CD4-positive, alpha-beta T cell treated with Interleukin-15 for 4 hours (primary cell): ENCODE results near the gene SLC25A45.
A peak's percentile ranks its signal among the peaks of the same experiment; 100 is the strongest.
"Not testable (repeated sequence)": the region's sequence is repeated elsewhere in the genome, so short reads cannot be mapped to it uniquely, and the experiment has no call there.

Source experiments
- DNase-seq: peaks from one replicate; pipeline ENCODE4 v3.0.0-alpha.2; 2020; ENCODE audit warnings: low spot score

SLC25A45 gene

DNA sequence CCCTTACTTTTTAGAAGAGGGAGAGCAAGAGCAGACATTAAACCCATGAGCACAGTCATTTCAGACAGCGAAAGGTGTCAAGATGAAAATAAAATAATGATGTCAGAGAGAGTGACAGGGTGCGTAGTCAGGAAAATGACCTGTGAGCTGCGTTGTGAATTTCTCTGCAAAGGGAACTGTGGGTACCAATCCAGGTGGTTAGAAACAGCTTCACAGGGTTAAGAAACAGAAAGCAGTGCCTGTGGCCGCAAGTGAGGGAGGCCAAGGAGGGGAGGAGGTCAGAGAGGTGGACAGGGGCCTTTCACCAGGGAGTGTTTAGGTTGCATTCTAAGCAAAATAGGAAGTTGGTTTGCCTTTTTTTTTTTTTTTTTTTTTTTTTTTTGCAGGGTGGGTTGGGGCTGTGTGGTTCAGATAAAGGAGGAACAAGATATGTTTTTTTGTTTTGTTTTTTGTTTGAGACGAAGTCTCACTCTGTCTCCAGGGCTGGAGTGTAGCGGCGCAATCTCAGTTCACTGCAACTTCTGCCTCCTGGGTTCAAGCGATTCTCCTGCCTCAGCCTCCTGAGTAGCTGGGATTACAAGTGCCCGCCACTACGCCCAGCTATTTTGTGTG is 20.0 kb downstream of the SLC25A45 start:
- no peak for DNase-seq

DNA sequence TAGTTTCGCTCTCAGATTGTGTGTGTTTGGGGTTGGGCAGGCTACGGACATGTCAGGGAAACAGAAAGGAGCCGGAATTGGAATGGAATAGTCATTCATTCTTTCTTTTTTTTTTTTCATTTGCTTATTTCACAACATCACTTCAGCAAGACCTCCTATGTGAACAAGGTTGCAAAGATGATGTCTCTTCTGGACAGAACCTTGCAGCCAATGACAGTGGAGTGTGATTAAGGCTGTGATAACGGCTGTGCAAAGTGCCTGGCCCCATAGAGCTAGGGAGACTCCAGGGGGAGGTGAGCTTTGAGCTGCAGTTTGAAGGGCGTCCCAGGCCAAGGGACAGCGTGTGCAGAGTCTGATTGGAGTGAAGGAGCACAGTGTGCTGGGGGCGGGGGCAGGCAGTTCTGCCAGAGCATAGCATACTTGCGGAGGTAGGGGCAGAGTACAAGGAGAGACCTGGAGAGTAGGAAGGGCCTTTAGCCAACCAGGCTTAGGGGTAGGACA is 24.5 kb downstream of the SLC25A45 start:
- DNase-seq, result no peak

DNA sequence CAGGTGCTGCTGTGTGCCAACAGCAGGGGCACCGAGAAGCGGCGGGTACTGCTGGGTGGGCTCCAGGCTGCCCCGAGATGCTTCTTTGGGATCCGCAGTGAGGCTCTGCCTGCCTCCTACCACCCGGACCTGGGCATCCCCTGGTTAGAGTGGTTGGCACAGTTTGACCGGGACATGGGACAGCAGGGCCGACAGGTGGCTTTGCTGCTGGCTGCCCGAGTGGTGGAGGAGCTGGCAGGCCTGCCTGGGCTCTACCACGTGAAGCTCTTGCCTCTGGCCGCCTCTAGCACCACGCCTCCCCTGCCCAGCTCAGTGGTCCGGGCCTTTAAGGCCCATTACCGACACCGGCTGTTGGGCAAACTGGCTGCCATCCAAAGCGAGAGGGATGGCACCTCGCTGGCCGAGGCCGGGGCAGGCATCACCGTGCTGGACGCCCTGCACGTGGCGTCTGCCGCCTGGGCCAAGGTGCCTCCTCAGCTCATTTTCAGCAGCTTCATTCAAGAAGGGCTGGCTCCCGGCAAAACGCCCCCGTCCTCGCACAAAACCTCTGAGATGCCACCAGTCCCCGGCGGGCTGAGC is 26.0 kb downstream of the SLC25A45 start:
- no peak for DNase-seq

DNA sequence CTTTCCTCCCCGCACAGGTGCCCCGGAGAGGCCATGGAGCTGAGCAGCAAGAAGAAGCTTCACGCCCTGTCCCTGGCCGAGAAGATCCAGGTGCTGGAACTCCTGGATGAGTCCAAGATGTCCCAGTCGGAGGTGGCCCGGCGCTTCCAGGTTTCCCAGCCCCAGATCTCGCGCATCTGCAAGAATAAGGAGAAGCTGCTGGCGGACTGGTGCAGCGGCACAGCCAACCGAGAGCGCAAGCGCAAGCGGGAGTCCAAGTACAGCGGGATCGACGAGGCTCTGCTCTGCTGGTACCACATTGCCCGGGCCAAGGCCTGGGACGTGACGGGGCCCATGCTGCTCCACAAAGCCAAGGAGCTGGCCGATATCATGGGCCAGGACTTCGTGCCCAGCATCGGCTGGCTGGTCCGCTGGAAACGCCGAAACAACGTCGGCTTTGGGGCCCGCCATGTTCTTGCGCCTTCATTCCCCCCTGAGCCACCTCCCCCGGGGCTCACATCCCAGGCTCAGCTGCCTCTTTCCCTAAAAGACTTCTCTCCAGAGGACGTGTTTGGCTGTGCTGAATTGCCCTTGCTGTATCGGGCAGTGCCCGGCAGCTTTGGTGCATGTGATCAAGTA is 26.6 kb downstream of the SLC25A45 start:
- DNase-seq, result no peak

GRCh38 chr11:65355013-65355775 is 27.3 kb downstream of the SLC25A45 start:
- peak; percentile 39 for DNase-seq

DNA sequence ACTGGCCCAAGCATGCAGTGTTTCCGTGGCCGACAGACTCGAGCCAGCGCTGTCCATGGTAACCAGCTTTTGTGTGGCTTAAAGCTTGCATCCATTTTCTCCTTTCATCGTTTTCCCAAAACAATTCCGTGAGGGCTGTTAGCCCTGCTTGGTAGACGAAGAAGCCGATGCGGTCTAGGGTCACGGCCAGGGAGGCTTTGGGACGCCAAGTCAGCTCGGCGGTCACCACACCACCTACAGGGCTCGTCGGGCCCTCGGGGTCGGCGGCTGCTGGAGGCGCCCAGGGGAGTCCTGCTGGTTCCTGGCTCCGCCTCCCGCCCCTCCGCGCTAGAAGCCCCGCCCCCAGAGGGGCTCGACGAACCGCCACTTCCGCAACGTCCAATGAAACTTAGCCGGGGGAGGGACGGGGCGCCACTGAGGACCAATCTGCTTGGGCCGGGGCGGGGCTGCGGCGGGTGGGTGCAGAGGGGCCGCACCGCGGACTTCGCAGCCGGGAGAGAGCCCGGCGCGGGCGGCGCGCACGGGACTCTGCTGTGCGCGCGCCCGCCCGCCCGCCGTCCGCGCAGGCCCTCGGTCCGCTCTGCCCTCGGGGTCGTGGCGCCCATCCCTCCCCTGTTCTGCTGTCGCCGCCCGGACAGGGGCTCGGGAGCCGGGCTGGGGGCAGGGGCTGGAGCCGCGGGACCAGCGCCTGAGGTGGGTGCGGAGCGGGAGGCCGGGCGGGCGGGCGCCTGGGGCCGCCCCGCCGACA is 28.0 kb downstream of the SLC25A45 start, which contains the start of gene TIGD3:
TSS of gene TIGD3 (plus strand) at position 487 of the 748 bp plus-strand sequence. CDS start 1,058 bp downstream, outside the sequence.
- DNase-seq, result peak; percentile 96

DNA sequence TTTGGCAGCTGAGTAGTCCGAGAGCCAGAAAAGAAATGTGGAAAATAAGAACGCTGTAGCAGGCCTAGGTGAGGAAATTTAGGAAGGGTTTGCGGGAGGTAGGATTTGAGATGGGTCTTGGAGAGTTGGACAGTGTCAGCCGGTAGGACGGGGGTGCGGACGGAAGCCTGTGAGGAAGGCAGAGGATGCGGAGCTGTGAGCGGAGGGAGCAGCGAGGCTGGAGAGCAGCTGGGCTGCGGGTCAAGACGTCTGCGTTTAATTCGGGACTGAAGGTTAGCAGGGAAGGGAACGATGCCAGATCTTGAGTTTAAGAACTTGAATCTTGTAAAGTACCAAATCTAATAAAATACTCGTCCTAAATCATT is 28.6 kb downstream of the SLC25A45 start:
- no peak for DNase-seq

- DNase-seq, result no peak
These were observed 29.1 kb downstream of the SLC25A45 start for GRCh38 chr11:65353376-65353775.

GRCh38 chr11:65352783-65353182 is 29.7 kb downstream of the SLC25A45 start:
- no peak for DNase-seq

DNA sequence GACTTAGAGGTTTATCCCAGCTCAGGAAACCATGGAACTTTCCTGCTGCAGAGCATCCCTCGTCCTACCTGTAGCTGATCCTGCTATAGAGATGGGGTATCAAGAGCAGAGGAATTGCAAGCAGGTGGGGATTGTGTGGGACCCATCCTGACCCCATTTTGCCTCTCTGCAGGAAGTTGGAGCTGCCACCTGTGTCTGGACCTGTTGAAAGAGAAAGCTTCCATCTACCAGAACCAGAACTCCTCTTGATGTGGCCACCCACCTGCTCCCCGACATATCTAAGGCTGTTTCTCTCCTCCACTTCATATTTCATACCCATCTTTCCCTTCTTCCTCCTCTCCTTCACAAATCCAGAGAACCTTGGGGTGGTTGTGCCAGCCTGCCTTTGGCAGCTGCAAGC is 30.9 kb downstream of the SLC25A45 start:
- no peak for DNase-seq

- no peak for DNase-seq
These were observed 40.6 kb downstream of the SLC25A45 start for GRCh38 chr11:65341856-65342255.

GRCh38 chr11:65340226-65340625 is 42.2 kb downstream of the SLC25A45 start:
- no peak for DNase-seq

- DNase-seq, result no peak
These were observed 43.8 kb downstream of the SLC25A45 start for GRCh38 chr11:65338676-65339075.

DNA sequence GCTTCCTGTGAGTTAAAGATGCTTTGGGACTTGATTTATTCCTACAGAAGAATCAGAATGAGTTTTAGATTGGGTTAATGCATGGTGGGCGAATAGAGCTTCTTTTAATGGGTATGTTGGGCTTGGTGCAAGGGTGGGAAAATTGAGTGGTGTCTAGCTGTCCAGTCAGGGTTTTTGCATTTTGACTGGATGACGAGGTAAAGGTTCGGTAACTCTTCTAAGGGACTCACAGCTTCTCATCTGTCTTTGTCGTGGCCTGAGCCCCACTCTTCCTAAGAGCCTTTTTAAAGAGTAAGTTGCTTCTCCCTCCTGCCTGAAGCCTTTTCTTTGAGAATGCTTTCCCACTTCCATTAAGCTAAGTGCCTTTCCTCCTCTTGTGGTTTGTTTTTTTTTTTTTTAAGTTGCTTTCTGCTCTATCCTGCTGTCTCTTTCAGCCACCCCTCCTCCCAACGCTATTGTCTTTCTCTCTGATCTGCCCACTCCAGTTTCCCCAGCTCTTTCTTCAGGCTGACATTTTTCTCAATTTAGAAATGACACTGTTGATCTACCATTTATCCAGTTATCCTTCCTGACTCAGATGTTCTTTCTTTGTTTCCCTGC is 47.6 kb downstream of the SLC25A45 start:
- no peak for DNase-seq

DNA sequence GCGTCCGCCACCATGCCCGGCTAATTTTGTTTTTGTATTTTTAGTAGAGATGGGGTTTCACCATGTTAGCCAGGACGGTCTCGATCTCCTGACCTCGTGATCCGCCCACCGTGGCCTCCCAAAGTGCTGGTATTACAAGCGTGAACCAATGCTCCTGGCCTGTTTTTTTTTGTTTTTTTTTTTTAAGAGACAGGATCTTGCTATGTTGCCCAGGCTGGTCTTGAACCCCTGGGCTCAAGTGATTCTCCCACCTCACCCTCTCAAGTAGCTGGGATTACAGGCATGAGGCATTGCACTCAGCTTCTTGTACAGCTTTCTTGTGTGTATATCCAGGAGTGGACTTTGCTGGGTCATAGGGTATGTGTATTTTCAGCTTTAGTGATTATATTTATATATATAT is 49.9 kb downstream of the SLC25A45 start:
- DNase-seq, result not testable (repeated sequence)

- DNase-seq, result no peak
These were observed 51.9 kb downstream of the SLC25A45 start for GRCh38 chr11:65330544-65330943.

GRCh38 chr11:65329944-65330403 is 52.5 kb downstream of the SLC25A45 start:
- peak; percentile 83 for DNase-seq

DNA sequence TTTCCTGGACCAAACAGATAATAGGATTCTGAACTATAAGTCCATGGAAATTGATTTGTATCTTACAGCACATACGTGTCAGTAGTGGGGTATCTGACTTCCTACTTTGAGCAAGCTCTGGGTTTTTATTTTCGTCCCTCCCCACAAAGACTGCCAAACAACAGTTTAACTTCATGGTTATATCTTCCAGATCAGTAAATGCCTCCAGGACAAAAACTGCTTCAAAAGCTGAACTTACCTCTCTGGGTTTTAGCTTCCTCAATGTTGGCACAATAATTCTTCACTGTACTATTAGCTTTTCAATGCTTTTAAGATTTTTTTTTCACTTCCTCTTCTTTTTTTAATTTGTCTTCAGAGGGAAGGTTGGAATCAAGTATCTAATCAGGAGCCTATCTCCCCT is 53.0 kb downstream of the SLC25A45 start:
- DNase-seq, result no peak

- no peak for DNase-seq
These were observed 55.4 kb downstream of the SLC25A45 start for GRCh38 chr11:65327021-65327420.

DNA sequence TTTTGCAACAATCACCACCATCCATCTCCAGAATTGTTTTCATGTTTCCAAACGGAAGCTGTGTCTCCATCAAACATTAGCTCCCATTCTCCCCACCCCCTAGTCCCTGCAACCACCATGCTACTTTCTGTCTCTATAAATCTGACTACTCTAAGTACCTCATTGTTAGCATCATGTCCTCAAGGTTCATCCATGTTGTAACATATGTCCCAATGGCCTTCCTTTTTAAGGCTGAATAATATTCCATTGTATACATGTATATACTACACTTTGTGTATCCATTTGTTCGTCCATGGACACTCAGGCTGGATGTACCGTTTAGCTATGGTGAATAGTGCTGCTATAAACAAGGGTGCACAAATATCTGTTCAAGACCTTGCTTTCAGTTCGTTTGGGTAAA is 57.0 kb downstream of the SLC25A45 start:
- no peak for DNase-seq
